SK-N-SH treated with all-trans-retinoic acid at 6 μM for 48 hours (cell line): Measurements from ENCODE around the gene RASD1.

Experiments used
- BACH2 ChIP-seq: fragments of 250-450 bp; sonication (Bioruptor Pico); IDR thresholded peaks from 2 replicates; pipeline ENCODE4 v1.9.0; 2021; ENCODE audit warnings: mild to moderate bottlenecking, borderline replicate concordance
- CSDC2 ChIP-seq: fragments of 250-450 bp; sonication (Bioruptor Pico); IDR thresholded peaks from 2 replicates; pipeline ENCODE4 v1.5.0; 2020; ENCODE audit warnings: mild to moderate bottlenecking, moderate library complexity
- GLIS3 ChIP-seq: fragments of 250-450 bp; sonication (Bioruptor Pico); IDR thresholded peaks from 2 replicates; pipeline ENCODE4 v1.5.0; 2020; ENCODE audit warnings: mild to moderate bottlenecking, moderate library complexity
- ISL1 ChIP-seq: fragments of 250-450 bp; sonication (Bioruptor Pico); IDR thresholded peaks from 2 replicates; pipeline ENCODE4 v2.1.2; 2022; ENCODE audit warnings: mild to moderate bottlenecking, moderate library complexity
- POU6F1 ChIP-seq: fragments of 250-450 bp; sonication (Bioruptor Pico); IDR thresholded peaks from 2 replicates; pipeline ENCODE4 v1.8.0; 2021; ENCODE audit warnings: low read depth, mild to moderate bottlenecking, moderate library complexity, borderline replicate concordance
- PPARA ChIP-seq: fragments of 250-450 bp; sonication (Bioruptor Pico); IDR thresholded peaks from 2 replicates; pipeline ENCODE4 v1.5.0; 2020; ENCODE audit warnings: mild to moderate bottlenecking, borderline replicate concordance
- SNAI2 ChIP-seq: fragments of 250-450 bp; sonication (Bioruptor Pico); IDR thresholded peaks from 2 replicates; pipeline ENCODE4 v1.5.0; 2020; ENCODE audit warnings: mild to moderate bottlenecking, moderate library complexity
- ZNF565 ChIP-seq: fragments of 450-650 bp; formaldehyde crosslinking; conservative IDR thresholded peaks from 2 replicates; pipeline ENCODE4 v1.5.0; 2020; ENCODE audit warnings: low read depth, mild to moderate bottlenecking, moderate library complexity
- ZNF70 ChIP-seq: fragments of 450-650 bp; formaldehyde crosslinking; IDR thresholded peaks from 2 replicates; pipeline ENCODE4 v1.5.0; 2020; ENCODE audit warnings: mild to moderate bottlenecking, moderate library complexity
- ZNF8 ChIP-seq: fragments of 450-650 bp; formaldehyde crosslinking; IDR thresholded peaks from 2 replicates; pipeline ENCODE4 v1.5.0; 2020; ENCODE audit warnings: mild to moderate bottlenecking, moderate library complexity
- TF ChIP-seq, protein P1 (sequence below): fragments of 250-450 bp; sonication (Bioruptor Pico); IDR thresholded peaks from 2 replicates; pipeline ENCODE4 v1.8.0; 2020; ENCODE audit warnings: mild to moderate bottlenecking, moderate library complexity, borderline replicate concordance

DNA sequence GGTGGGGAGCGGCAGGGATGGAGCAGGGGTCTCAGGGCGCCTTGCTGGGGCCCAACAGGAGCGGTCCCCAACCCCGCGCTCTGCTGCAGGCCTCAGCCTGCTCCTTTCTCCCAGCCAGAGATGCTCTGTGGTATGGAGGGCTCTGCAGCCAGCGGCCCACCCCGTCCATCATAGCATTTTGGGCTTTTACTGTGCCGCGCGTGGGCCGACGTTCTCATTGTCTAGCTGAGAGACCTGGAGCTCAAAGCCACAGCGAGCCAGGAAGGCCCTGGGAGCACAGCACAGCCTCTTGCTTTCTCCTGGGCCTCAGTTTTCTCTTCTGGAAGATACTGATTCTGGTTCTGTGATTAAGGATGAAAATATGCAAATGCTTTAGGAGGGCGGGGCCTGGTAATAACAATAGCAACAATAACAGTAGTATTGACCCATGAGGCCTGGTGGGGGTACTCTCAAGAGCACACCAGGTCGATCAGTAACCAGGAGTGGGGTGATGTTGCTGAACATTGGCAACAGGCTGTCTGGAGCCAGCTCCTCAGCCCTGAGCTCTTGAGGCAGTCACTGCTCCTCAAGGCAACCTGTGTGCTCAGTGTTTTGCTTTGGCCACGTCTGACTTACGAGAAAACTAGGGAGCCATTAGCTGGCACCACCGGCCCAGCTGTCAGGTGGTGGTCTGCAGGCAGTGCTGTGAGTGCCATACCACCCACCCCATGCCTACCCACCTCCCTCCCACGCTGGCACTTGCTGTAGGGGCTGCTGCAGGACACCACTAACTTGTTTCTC lies 1.1 kb upstream of the RASD1 start:
- TF ChIP-seq ZNF70 (CRISPR knock-in tag) (no peak), CSDC2 (CRISPR knock-in tag) (no peak), BACH2 (CRISPR knock-in tag) (no peak), ZNF8 (CRISPR knock-in tag) (no peak), PPARA (no peak), ZNF565 (no peak), GLIS3 (CRISPR knock-in tag) (no peak), ISL1 (CRISPR knock-in tag) (no peak), SNAI2 (no peak), POU6F1 (CRISPR knock-in tag) (no peak)
- TF ChIP-seq, protein P1, sequence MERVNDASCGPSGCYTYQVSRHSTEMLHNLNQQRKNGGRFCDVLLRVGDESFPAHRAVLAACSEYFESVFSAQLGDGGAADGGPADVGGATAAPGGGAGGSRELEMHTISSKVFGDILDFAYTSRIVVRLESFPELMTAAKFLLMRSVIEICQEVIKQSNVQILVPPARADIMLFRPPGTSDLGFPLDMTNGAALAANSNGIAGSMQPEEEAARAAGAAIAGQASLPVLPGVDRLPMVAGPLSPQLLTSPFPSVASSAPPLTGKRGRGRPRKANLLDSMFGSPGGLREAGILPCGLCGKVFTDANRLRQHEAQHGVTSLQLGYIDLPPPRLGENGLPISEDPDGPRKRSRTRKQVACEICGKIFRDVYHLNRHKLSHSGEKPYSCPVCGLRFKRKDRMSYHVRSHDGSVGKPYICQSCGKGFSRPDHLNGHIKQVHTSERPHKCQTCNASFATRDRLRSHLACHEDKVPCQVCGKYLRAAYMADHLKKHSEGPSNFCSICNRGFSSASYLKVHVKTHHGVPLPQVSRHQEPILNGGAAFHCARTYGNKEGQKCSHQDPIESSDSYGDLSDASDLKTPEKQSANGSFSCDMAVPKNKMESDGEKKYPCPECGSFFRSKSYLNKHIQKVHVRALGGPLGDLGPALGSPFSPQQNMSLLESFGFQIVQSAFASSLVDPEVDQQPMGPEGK: no peak
